Gastroesophageal sphincter (tissue), 3 donors: Measurements from ENCODE around the gene ADARB1.

Experiments used
- CTCF ChIP-seq, 4 experiments: fragments of 200-600 bp in 2 of 4; fragments of 450-650 bp in 2 of 4; sonication (generic) in 1 of 4; IDR thresholded peaks; one replicate each; pipeline ENCODE4 v1.5.1; 2017 to 2019; ENCODE audit warnings: antibody characterized with exemption in 4 of 4, mild to moderate bottlenecking in 2 of 4, moderate library complexity in 2 of 4
- EP300 ChIP-seq: sonication (generic); formaldehyde crosslinking; IDR thresholded peaks from one replicate; pipeline ENCODE4 v1.6.1; 2017; ENCODE audit warnings: antibody characterized with exemption, mild to moderate bottlenecking
- POLR2A ChIP-seq, 2 donors: fragments of 450-650 bp; IDR thresholded peaks; one replicate each; pipeline ENCODE4 v1.6.1; 2017; ENCODE audit warnings: antibody characterized with exemption in 2 of 2, mild to moderate bottlenecking in 2 of 2, moderate library complexity in 1 of 2
- POLR2AphosphoS5 ChIP-seq: sonication (generic); formaldehyde crosslinking; IDR thresholded peaks from one replicate; pipeline ENCODE4 v1.6.1; 2017; ENCODE audit warnings: antibody characterized with exemption

- TF ChIP-seq CTCF (IDR thresholded peaks at IDR 0.05) = no peak
- no peak for TF ChIP-seq POLR2AphosphoS5
- no peak for TF ChIP-seq POLR2A (IDR thresholded peaks at IDR 0.05)
- TF ChIP-seq EP300 = no peak
Observed at GRCh38 chr21:45108808-45109781, 34.7 kb downstream of the ADARB1 start.
